Endothelial cell of umbilical vein (primary cell): Measurements from ENCODE around the gene KIF1B. TPM values are rescaled to one million over a fixed set of nuclear protein-coding genes. Genes with fewer than 3 reads are reported as not detected.

Experiments
- BruUV-seq: library from RNA; stranded (reverse); fragments of 400-500 nt; replicated peaks from 2 replicates; lab custom pipeline; 2021; lab: Mats Ljungman, UMichigan
- CTCF ChIA-PET: fragments of 300-600, 350-600 bp; sonication (Branson Sonifier 250); formaldehyde crosslinking; loops from one replicate; lab custom pipeline; 2021; ENCODE audit warnings: antibody characterized with exemption, inconsistent platforms; lab: Charles Lee
- POLR2A ChIA-PET: fragments of 300-600, 350-600 bp; sonication (Branson Sonifier 250); formaldehyde crosslinking; loops from one replicate; lab custom pipeline; 2021; ENCODE audit warnings: antibody characterized with exemption, inconsistent platforms; lab: Charles Lee
- DNase-seq: peaks from one replicate; pipeline ENCODE4 v3.0.0-alpha.2; 2011; ENCODE audit warnings: low read depth, low spot score
- FAIRE-seq: peaks from 2 replicates; lab custom pipeline; 2011; peaks lifted over from hg19 to GRCh38; lab: Jason Lieb, UNC
- H2AFZ ChIP-seq: 2 replicates; pipeline ENCODE4 v1.6.0; 2012; ENCODE audit warnings: low read depth, low read length, control low read depth, inconsistent platforms
- H3K27ac ChIP-seq: 2 replicates; pipeline ENCODE4 v1.5.1; 2011; ENCODE audit warnings: low read depth, mild to moderate bottlenecking, control low read depth, low read length, moderate library complexity; ENCODE audit not compliant: insufficient read depth
- H3K27me3 ChIP-seq, 2 experiments: 2 replicates each; pipeline versions ENCODE4 v1.6.0 to v1.6.1; 2011; ENCODE audit warnings: low read length in 2 of 2, mixed read lengths in 1 of 2; ENCODE audit not compliant: control insufficient read depth in 2 of 2, insufficient read depth in 2 of 2
- H3K36me3 ChIP-seq, 2 experiments: 2 replicates in 1 of 2; 3 replicates in 1 of 2; pipeline ENCODE4 v1.5.1; 2011; ENCODE audit warnings: low read length in 2 of 2, mild to moderate bottlenecking in 1 of 2, moderate library complexity in 1 of 2; ENCODE audit not compliant: control insufficient read depth in 2 of 2, insufficient read depth in 2 of 2; ENCODE audit errors: extremely low read depth in 1 of 2
- H3K4me1 ChIP-seq: 3 replicates; pipeline ENCODE4 v1.5.1; 2011; ENCODE audit warnings: mild to moderate bottlenecking, low read length; ENCODE audit not compliant: control insufficient read depth, insufficient read depth; ENCODE audit errors: extremely low read depth
- H3K4me2 ChIP-seq: 2 replicates; pipeline ENCODE4 v1.6.1; 2011; ENCODE audit warnings: low read length, control low read depth, mixed read lengths; ENCODE audit not compliant: insufficient read depth
- H3K4me3 ChIP-seq, 3 experiments: fragments of 200-600 bp in 1 of 3; sonication (generic), shearing (Covaris generic) in 1 of 3; replicated peaks in 1 of 3; 2 replicates each; pipeline ENCODE4 v1.5.1; 2011 to 2016; ENCODE audit warnings: control low read depth in 3 of 3, low read length in 3 of 3, mild to moderate bottlenecking in 2 of 3, inconsistent platforms in 1 of 3, low read depth in 1 of 3, moderate library complexity in 1 of 3; ENCODE audit not compliant: insufficient read depth in 1 of 3
- H3K79me2 ChIP-seq: 2 replicates; pipeline ENCODE4 v1.6.0; 2012; ENCODE audit warnings: low read length, inconsistent platforms; ENCODE audit not compliant: control insufficient read depth, insufficient read depth
- H3K9ac ChIP-seq: replicated peaks from 2 replicates; pipeline ENCODE3; 2011; ENCODE audit warnings: low read length, control low read depth; ENCODE audit not compliant: insufficient read depth; ENCODE audit errors: extremely low read depth
- H3K9me1 ChIP-seq: replicated peaks from 3 replicates; pipeline ENCODE4 v1.6.0; 2011; ENCODE audit warnings: mild to moderate bottlenecking, low read length; ENCODE audit not compliant: control insufficient read depth, insufficient read depth; ENCODE audit errors: extremely low read depth
- H3K9me3 ChIP-seq: replicated peaks from 2 replicates; pipeline ENCODE4 v1.5.1; 2012; ENCODE audit warnings: low read length, inconsistent platforms; ENCODE audit not compliant: control insufficient read depth, insufficient read depth
- H4K20me1 ChIP-seq: replicated peaks from 2 replicates; pipeline ENCODE3; 2011; ENCODE audit warnings: mild to moderate bottlenecking, low read length; ENCODE audit not compliant: control insufficient read depth, insufficient read depth; ENCODE audit errors: extremely low read depth
- CTCF ChIP-seq, 2 donors: IDR thresholded peaks; 1 replicate in 1 of 2; 2 replicates in 1 of 2; pipeline ENCODE4 v1.5.1; 2011; ENCODE audit warnings: low read length in 2 of 2, mild to moderate bottlenecking in 2 of 2, moderate library complexity in 2 of 2, control low read depth in 1 of 2, inconsistent platforms in 1 of 2, low read depth in 1 of 2; ENCODE audit not compliant: insufficient read depth in 1 of 2; ENCODE audit errors: extremely low read depth in 1 of 2
- EZH2 ChIP-seq: IDR thresholded peaks from 2 replicates; pipeline ENCODE4 v1.6.1; 2012; ENCODE audit warnings: borderline replicate concordance, low read depth, mild to moderate bottlenecking, moderate library complexity, low read length, inconsistent platforms; ENCODE audit not compliant: severe bottlenecking
- FOS ChIP-seq: IDR thresholded peaks from 2 replicates; pipeline ENCODE4 v1.6.1; 2011; ENCODE audit warnings: mild to moderate bottlenecking, low read length, moderate library complexity, borderline replicate concordance; ENCODE audit not compliant: insufficient read depth
- GATA2 ChIP-seq: IDR thresholded peaks from 2 replicates; pipeline ENCODE4 v1.7.0; 2011; ENCODE audit warnings: low read depth, mild to moderate bottlenecking, moderate library complexity, mixed read lengths, low read length; ENCODE audit not compliant: insufficient read length, insufficient read depth
- JUN ChIP-seq: IDR thresholded peaks from 2 replicates; pipeline ENCODE4 v1.6.1; 2011; ENCODE audit warnings: borderline replicate concordance, low read depth; ENCODE audit not compliant: insufficient read length, insufficient read depth
- MYC ChIP-seq: IDR thresholded peaks from one replicate; pipeline ENCODE4 v1.6.1; 2011; ENCODE audit warnings: mild to moderate bottlenecking, low read depth, low read length
- POLR2A ChIP-seq: IDR thresholded peaks from 2 replicates; pipeline ENCODE4 v1.6.1; 2012; ENCODE audit warnings: low read depth, mild to moderate bottlenecking, control low read depth, low read length
- POLR2AphosphoS5 ChIP-seq: IDR thresholded peaks from 2 replicates; pipeline ENCODE4 v1.6.1; 2012; ENCODE audit warnings: low read depth, mild to moderate bottlenecking, control low read depth, low read length, moderate library complexity; ENCODE audit not compliant: insufficient read depth
- dilution Hi-C: fragments of 300-500 bp; cut with MboI; formaldehyde crosslinking; loops from one replicate; pipeline ENCODE4 v1.15.0; 2019; ENCODE audit warnings: low sequenced_read_pairs; ENCODE audit not compliant: extremely low pct_ligation_motif_present
- intact Hi-C: fragments of 100-400 bp; cut with micrococcal nuclease; formaldehyde crosslinking; loops from one replicate; pipeline ENCODE4 v1.10.0; 2022
- polyA plus RNA-seq, 4 experiments: library from polyadenylated mRNA; depleted of rRNA in 3 of 4; stranded (reverse) in 3 of 4; unstranded in 1 of 4; fragments of >200 nt; gene quantifications; 2 replicates each; pipeline versions ENCODE4 v1.2.1 to v1.2.3, GENCODE V29; 2011 to 2012; ENCODE audit warnings: missing spikeins in 1 of 4
- total RNA-seq: library from RNA; stranded (reverse); gene quantifications from 2 replicates; pipeline ENCODE4 v1.2.3, GENCODE V29; 2021
- TF ChIP-seq, protein P1 (sequence below): IDR thresholded peaks from 2 replicates; pipeline ENCODE4 v1.6.1; 2011; ENCODE audit not compliant: insufficient read depth, insufficient read length

Gene KIF1B
- total and polyA plus RNA-seq, 2 donors (not counting 3 experiments of a cell fraction or from before 2014, with no cell fraction given): 14.8 to 58.6 TPM

DNA sequence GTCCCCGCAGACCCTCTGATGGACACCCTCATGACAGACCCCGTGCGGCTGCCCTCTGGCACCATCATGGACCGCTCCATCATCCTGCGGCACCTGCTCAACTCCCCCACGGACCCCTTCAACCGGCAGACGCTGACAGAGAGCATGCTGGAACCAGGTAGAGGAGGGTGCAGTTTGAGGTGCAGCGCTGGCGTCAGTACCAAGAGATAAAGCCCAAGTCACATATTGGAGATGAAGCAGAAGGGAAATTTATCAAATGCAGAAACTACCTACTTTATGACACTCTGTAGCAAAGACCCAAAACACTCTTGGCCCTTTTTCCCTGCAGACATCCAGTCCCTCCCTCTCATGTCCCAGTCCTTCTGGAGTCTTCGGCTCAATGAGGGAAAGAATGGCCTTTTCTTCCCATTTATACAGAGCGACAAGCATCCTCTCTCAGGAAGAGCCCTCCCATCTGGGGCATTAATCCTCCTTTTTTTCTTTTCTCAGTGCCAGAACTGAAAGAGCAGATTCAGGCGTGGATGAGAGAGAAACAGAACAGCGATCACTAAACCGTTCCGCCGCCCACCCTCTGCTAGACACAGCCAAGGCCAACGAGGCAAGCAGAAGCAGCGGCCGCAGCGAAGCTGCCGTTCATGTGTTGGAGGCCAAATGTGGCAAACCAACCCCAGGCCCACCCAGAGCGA lies 30.8 kb upstream of the KIF1B start:
- H3K36me3 ChIP-seq: peaks cover 5 to 10% of the 10 kb centered on the region in 2 experiments
- H3K4me3 ChIP-seq: no peak overlapping the region
- H3K9me1 ChIP-seq: no peaks in the 10 kb centered on the region
- no peak overlapping the region for H3K9ac ChIP-seq
- DNase-seq (no peak), FAIRE-seq (no peak)
- POLR2A ChIA-PET: no interaction called here
- no peaks in the 10 kb centered on the region for H4K20me1 ChIP-seq
- H3K79me2 ChIP-seq: no peaks in the 10 kb centered on the region
- no peak overlapping the region for H3K27ac ChIP-seq
- no peak overlapping the region for H3K4me2 ChIP-seq
- H3K9me3 ChIP-seq: no peaks in the 10 kb centered on the region
- no TSS peak for BruUV-seq
- H3K4me1 ChIP-seq: no peaks in the 10 kb centered on the region
- intact Hi-C loops: no loop called here
- dilution Hi-C loops: no loop called here
- CTCF ChIA-PET: no interaction called here
- H2AFZ ChIP-seq: no peak overlapping the region
- H3K27me3 ChIP-seq: no peaks in the 10 kb centered on the region
- TF ChIP-seq POLR2AphosphoS5: no peak
- no peak for TF ChIP-seq CTCF (IDR thresholded peaks at IDR 0.05; ENCODE audit: extremely low read depth in 1 of 2, insufficient read depth in 1 of 2, low read depth in 1 of 2, low read length in 2 of 2)
- no peak for TF ChIP-seq FOS
- no peak for TF ChIP-seq JUN
- TF ChIP-seq, protein P1, sequence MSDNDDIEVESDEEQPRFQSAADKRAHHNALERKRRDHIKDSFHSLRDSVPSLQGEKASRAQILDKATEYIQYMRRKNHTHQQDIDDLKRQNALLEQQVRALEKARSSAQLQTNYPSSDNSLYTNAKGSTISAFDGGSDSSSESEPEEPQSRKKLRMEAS: no peak
- no peak for TF ChIP-seq POLR2A
- TF ChIP-seq MYC: no peak
- no peak for TF ChIP-seq EZH2
- TF ChIP-seq GATA2: no peak
